HG03139 (cell line): Measurements from ENCODE around the gene BFAR.
"Not testable (repeated sequence)": the region's sequence is repeated elsewhere in the genome, so short reads cannot be mapped to it uniquely, and the experiment has no call there.

Experiments
- ATAC-seq: cut with Tn5 transposase; IDR thresholded peaks from one replicate; pipeline ENCODE4 v1.9.1; 2021; ENCODE audit not compliant: unreplicated experiment

Gene BFAR

GRCh38 chr16:14632693-14633569 lies at the start of gene BFAR:
TSS of gene BFAR (plus strand) at chr16:14632951. CDS start at chr16:14644347, 11,396 bp downstream.
- ATAC-seq: peak; percentile 71

- no peak for ATAC-seq
These were observed 47.5 kb upstream of the BFAR start for GRCh38 chr16:14585287-14585686.

GRCh38 chr16:14586637-14587305 lies 46.0 kb upstream of the BFAR start:
- no peak for ATAC-seq

- no peak for ATAC-seq
These were observed 32.6 kb upstream of the BFAR start for GRCh38 chr16:14600164-14600563.

- ATAC-seq: no peak
These were observed 30.2 kb upstream of the BFAR start for GRCh38 chr16:14602443-14602963.

GRCh38 chr16:14606102-14606501 lies 26.6 kb upstream of the BFAR start:
- ATAC-seq: no peak

- no peak for ATAC-seq
These were observed 24.6 kb upstream of the BFAR start for GRCh38 chr16:14608111-14608566.

GRCh38 chr16:14608604-14609003 lies 24.1 kb upstream of the BFAR start:
- ATAC-seq: no peak

GRCh38 chr16:14609716-14610115 lies 23.0 kb upstream of the BFAR start:
- ATAC-seq: no peak

- no peak for ATAC-seq
These were observed 21.1 kb upstream of the BFAR start for GRCh38 chr16:14611660-14612059.

GRCh38 chr16:14613991-14614390 lies 18.8 kb upstream of the BFAR start:
- ATAC-seq: no peak

- ATAC-seq: no peak
These were observed 16.5 kb upstream of the BFAR start for GRCh38 chr16:14616280-14616679.

GRCh38 chr16:14618566-14618965 lies 14.2 kb upstream of the BFAR start:
- ATAC-seq: no peak

GRCh38 chr16:14627078-14627477 lies 5.7 kb upstream of the BFAR start:
- no peak for ATAC-seq

GRCh38 chr16:14628806-14629611 lies 3.7 kb upstream of the BFAR start:
- ATAC-seq: no peak

GRCh38 chr16:14629612-14629918 lies 3.2 kb upstream of the BFAR start:
- ATAC-seq: no peak

GRCh38 chr16:14629919-14630619 lies 2.7 kb upstream of the BFAR start, which contains the start of gene PARN:
TSS of gene PARN (minus strand) at chr16:14630260. CDS start at chr16:14630125, 135 bp downstream.
- peak; percentile 42 for ATAC-seq

GRCh38 chr16:14630620-14631330 lies 2.0 kb upstream of the BFAR start:
- not testable (repeated sequence) for ATAC-seq

- no peak for ATAC-seq
These were observed 1.6 kb downstream of the BFAR start for GRCh38 chr16:14634389-14634725.
